Stomach (tissue), 4 donors: ENCODE results near the gene RAPH1.

Source experiments
- EP300 ChIP-seq: sonication (generic); formaldehyde crosslinking; IDR thresholded peaks from one replicate; pipeline ENCODE4 v1.6.1; 2017; ENCODE audit warnings: antibody characterized with exemption
- POLR2A ChIP-seq, 4 donors: fragments of 450-650 bp; IDR thresholded peaks; one replicate each; pipeline ENCODE4 v1.6.1; 2016; ENCODE audit warnings: antibody characterized with exemption in 4 of 4, control low read depth in 2 of 4, mild to moderate bottlenecking in 1 of 4, moderate library complexity in 1 of 4
- POLR2AphosphoS5 ChIP-seq, 3 donors: sonication (generic); formaldehyde crosslinking; IDR thresholded peaks; one replicate each; pipeline ENCODE4 v1.6.1; 2016; ENCODE audit warnings: antibody characterized with exemption in 3 of 3
- TF ChIP-seq, protein P1 (sequence below), 7 experiments: fragments of 450-650 bp in 4 of 7; fragments of 200-600 bp in 3 of 7; sonication (generic) in 3 of 7; IDR thresholded peaks; one replicate each; pipeline ENCODE4 v1.5.1; 2016 to 2019; ENCODE audit warnings: antibody characterized with exemption in 7 of 7, control low read depth in 2 of 7, mild to moderate bottlenecking in 1 of 7

GRCh38 chr2:203418271-203418670 lies 116.8 kb downstream of the RAPH1 start:
- TF ChIP-seq, protein P1, sequence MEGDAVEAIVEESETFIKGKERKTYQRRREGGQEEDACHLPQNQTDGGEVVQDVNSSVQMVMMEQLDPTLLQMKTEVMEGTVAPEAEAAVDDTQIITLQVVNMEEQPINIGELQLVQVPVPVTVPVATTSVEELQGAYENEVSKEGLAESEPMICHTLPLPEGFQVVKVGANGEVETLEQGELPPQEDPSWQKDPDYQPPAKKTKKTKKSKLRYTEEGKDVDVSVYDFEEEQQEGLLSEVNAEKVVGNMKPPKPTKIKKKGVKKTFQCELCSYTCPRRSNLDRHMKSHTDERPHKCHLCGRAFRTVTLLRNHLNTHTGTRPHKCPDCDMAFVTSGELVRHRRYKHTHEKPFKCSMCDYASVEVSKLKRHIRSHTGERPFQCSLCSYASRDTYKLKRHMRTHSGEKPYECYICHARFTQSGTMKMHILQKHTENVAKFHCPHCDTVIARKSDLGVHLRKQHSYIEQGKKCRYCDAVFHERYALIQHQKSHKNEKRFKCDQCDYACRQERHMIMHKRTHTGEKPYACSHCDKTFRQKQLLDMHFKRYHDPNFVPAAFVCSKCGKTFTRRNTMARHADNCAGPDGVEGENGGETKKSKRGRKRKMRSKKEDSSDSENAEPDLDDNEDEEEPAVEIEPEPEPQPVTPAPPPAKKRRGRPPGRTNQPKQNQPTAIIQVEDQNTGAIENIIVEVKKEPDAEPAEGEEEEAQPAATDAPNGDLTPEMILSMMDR (IDR thresholded peaks at IDR 0.05), result no peak
- TF ChIP-seq POLR2A (IDR thresholded peaks at IDR 0.05) (no peak), EP300 (no peak), POLR2AphosphoS5 (IDR thresholded peaks at IDR 0.05) (no peak)
